GM18907 (cell line): Measurements from ENCODE around the gene SERINC1.
A peak's percentile ranks its signal among the peaks of the same experiment; 100 is the strongest.

ENCODE experiments used
- ATAC-seq: cut with Tn5 transposase; IDR thresholded peaks from one replicate; pipeline ENCODE4 v1.9.1; 2021; ENCODE audit warnings: mild to moderate bottlenecking, moderate library complexity; ENCODE audit not compliant: unreplicated experiment

Gene SERINC1

GRCh38 chr6:122438975-122439374 lies 32.6 kb downstream of the SERINC1 start:
- ATAC-seq = no peak

GRCh38 chr6:122432816-122433215 lies 38.8 kb downstream of the SERINC1 start:
- no peak for ATAC-seq

- no peak for ATAC-seq
Observed at GRCh38 chr6:122431780-122432179, 39.8 kb downstream of the SERINC1 start.

- ATAC-seq = no peak
Observed at GRCh38 chr6:122429323-122429722, 42.3 kb downstream of the SERINC1 start.

GRCh38 chr6:122428781-122429180 lies 42.8 kb downstream of the SERINC1 start:
- no peak for ATAC-seq

- ATAC-seq = no peak
Observed at GRCh38 chr6:122426597-122426996, 45.0 kb downstream of the SERINC1 start.

- no peak for ATAC-seq
Observed at GRCh38 chr6:122423734-122424133, 47.9 kb downstream of the SERINC1 start.

GRCh38 chr6:122422614-122423267 lies 48.9 kb downstream of the SERINC1 start:
- ATAC-seq = peak; percentile 87

GRCh38 chr6:122422003-122422402 lies 49.6 kb downstream of the SERINC1 start:
- ATAC-seq = no peak

- no peak for ATAC-seq
Observed at GRCh38 chr6:122416825-122417224, 54.8 kb downstream of the SERINC1 start.

- ATAC-seq = no peak
Observed at GRCh38 chr6:122412001-122412400, 59.6 kb downstream of the SERINC1 start.

GRCh38 chr6:122408702-122409458 lies 62.7 kb downstream of the SERINC1 start:
- no peak for ATAC-seq

GRCh38 chr6:122408240-122408639 lies 63.4 kb downstream of the SERINC1 start:
- ATAC-seq = no peak

- no peak for ATAC-seq
Observed at GRCh38 chr6:122407712-122408111, 63.9 kb downstream of the SERINC1 start.

GRCh38 chr6:122406187-122406586 lies 65.4 kb downstream of the SERINC1 start:
- no peak for ATAC-seq

- no peak for ATAC-seq
Observed at GRCh38 chr6:122405417-122405816, 66.2 kb downstream of the SERINC1 start.

GRCh38 chr6:122404444-122404843 lies 67.2 kb downstream of the SERINC1 start:
- no peak for ATAC-seq

- ATAC-seq = no peak
Observed at GRCh38 chr6:122401104-122401503, 70.5 kb downstream of the SERINC1 start.

- no peak for ATAC-seq
Observed at GRCh38 chr6:122400462-122401089, 71.0 kb downstream of the SERINC1 start.

GRCh38 chr6:122400121-122400450 lies 71.5 kb downstream of the SERINC1 start:
- no peak for ATAC-seq

GRCh38 chr6:122399348-122400120 lies 72.1 kb downstream of the SERINC1 start, which contains the start of gene HSF2:
Gene HSF2 (plus strand): TSS chr6:122399652. CDS start chr6:122399738, 86 bp downstream.
- ATAC-seq = peak; percentile 99
